ENCODE data around the gene HOXC12.

DNA sequence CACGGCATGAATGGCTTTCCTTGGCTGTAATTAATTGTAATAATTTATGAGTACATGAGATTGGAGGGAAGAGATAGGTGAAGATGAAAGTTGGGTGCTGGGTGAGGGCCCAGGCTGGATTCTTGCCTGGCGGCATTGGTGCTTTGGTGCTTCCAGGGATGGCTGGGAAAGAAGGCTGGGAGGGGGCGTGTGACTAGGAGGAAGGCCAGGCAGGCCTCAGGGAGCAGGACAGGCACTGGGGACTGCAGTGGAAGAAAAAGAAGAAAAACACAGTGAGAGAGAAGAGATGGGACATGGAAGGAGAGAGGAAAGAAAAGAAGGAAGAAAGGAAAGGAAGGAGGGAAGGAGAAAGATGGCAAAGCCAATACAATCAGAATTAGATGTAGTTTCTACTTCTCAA is 48.9 kb downstream of the HOXC12 start:
- TF ChIP-seq REST (IDR thresholded peaks at IDR 0.05; ENCODE audit: low read depth) (no peak), FOXM1 (IDR thresholded peaks at IDR 0.05; ENCODE audit: borderline replicate concordance, low read depth) (no peak), YY1 (IDR thresholded peaks at IDR 0.05; ENCODE audit: low read depth) (no peak), EGR1 (IDR thresholded peaks at IDR 0.05) (no peak)
